Glutamatergic neuron (in vitro differentiated cells): ENCODE data around the gene SCN3B. TPM values are rescaled to one million over a fixed set of nuclear protein-coding genes. Genes with fewer than 3 reads are reported as not detected.

Experiments used
- DNase-seq: peaks from one replicate; pipeline ENCODE4 v3.0.0; 2022
- H3K27ac Mint-ChIP-seq: one replicate; pipeline ENCODE4 v1.8.0; 2020; ENCODE audit warnings: mild to moderate bottlenecking, mixed read lengths, inconsistent platforms; ENCODE audit not compliant: unreplicated experiment
- H3K27me3 Mint-ChIP-seq: one replicate; pipeline ENCODE4 v1.8.0; 2020; ENCODE audit warnings: mild to moderate bottlenecking, moderate library complexity, mixed read lengths, inconsistent platforms; ENCODE audit not compliant: unreplicated experiment
- H3K36me3 Mint-ChIP-seq: one replicate; pipeline ENCODE4 v1.8.0; 2020; ENCODE audit warnings: mild to moderate bottlenecking, mixed read lengths, inconsistent platforms; ENCODE audit not compliant: unreplicated experiment
- H3K4me1 Mint-ChIP-seq: one replicate; pipeline ENCODE4 v1.8.0; 2020; ENCODE audit warnings: mild to moderate bottlenecking, low read depth, mixed read lengths, inconsistent platforms; ENCODE audit not compliant: unreplicated experiment
- H3K4me3 Mint-ChIP-seq: one replicate; pipeline ENCODE4 v1.8.0; 2020; ENCODE audit warnings: mild to moderate bottlenecking, mixed read lengths, inconsistent platforms; ENCODE audit not compliant: unreplicated experiment
- H3K9me3 Mint-ChIP-seq: one replicate; pipeline ENCODE4 v1.8.0; 2020; ENCODE audit warnings: mild to moderate bottlenecking, moderate library complexity, mixed read lengths, inconsistent platforms; ENCODE audit not compliant: unreplicated experiment
- CTCF ChIP-seq: fragments of 200-600 bp; sonication (generic); IDR thresholded peaks from one replicate; pipeline ENCODE4 v1.5.0; 2021; ENCODE audit not compliant: partially characterized antibody, unreplicated experiment
- total RNA-seq: library from RNA; stranded (reverse); fragmentation: NEBNext Ultra II Directional; extraction: Animal tissue kit (Norgen Biotek cat#: 25700); gene quantifications from one replicate; pipeline ENCODE4 v1.2.1, GENCODE V29; 2021; ENCODE audit not compliant: unreplicated experiment

SCN3B gene
- total RNA-seq, 1 donor from 2014 or later = 118 TPM

GRCh38 chr11:123684601-123685000 is 30.2 kb upstream of the SCN3B start:
- H3K27ac Mint-ChIP-seq = no peak overlapping the region

GRCh38 chr11:123683428-123684170 is 29.2 kb upstream of the SCN3B start:
- no peak for TF ChIP-seq CTCF

More at GRCh38 chr11:123684601-123685000, 30.2 kb upstream of the SCN3B start:
- DNase-seq = no peak
- no peaks in the 10 kb centered on the region for H3K9me3 Mint-ChIP-seq
- H3K4me1 Mint-ChIP-seq = peaks cover 14% of the 10 kb centered on the region
- H3K27me3 Mint-ChIP-seq = no peaks in the 10 kb centered on the region
- no peak overlapping the region for H3K4me3 Mint-ChIP-seq
- no peaks in the 10 kb centered on the region for H3K36me3 Mint-ChIP-seq
- no peak for TF ChIP-seq CTCF

GRCh38 chr11:123682696-123683410 is 28.4 kb upstream of the SCN3B start:
- no peak overlapping the region for H3K4me3 Mint-ChIP-seq
- H3K27ac Mint-ChIP-seq = no peak overlapping the region
- H3K36me3 Mint-ChIP-seq = no peaks in the 10 kb centered on the region
- no peaks in the 10 kb centered on the region for H3K27me3 Mint-ChIP-seq
- no peak for DNase-seq
- TF ChIP-seq CTCF = no peak
- H3K4me1 Mint-ChIP-seq = peaks cover 14% of the 10 kb centered on the region
- H3K9me3 Mint-ChIP-seq = no peaks in the 10 kb centered on the region

More at GRCh38 chr11:123683428-123684170, 29.2 kb upstream of the SCN3B start:
- DNase-seq = no peak
- H3K4me1 Mint-ChIP-seq = peaks cover 14% of the 10 kb centered on the region
- peak overlapping the region; percentile 9 for H3K4me3 Mint-ChIP-seq
- H3K36me3 Mint-ChIP-seq = no peaks in the 10 kb centered on the region
- H3K9me3 Mint-ChIP-seq = no peaks in the 10 kb centered on the region
- H3K27me3 Mint-ChIP-seq = no peaks in the 10 kb centered on the region
- no peak overlapping the region for H3K27ac Mint-ChIP-seq

- Mint-ChIP-seq H3K4me1 (peaks cover 14% of the 10 kb centered on the region), H3K27ac (no peak overlapping the region), H3K4me3 (no peak overlapping the region), H3K9me3 (no peaks in the 10 kb centered on the region), H3K36me3 (no peaks in the 10 kb centered on the region), H3K27me3 (no peaks in the 10 kb centered on the region)
- no peak for TF ChIP-seq CTCF
- no peak for DNase-seq
Measured at GRCh38 chr11:123681030-123681429, 26.6 kb upstream of the SCN3B start.

GRCh38 chr11:123678246-123678645 is 23.8 kb upstream of the SCN3B start:
- DNase-seq = no peak
- Mint-ChIP-seq H3K4me1 (peaks cover 6% of the 10 kb centered on the region), H3K36me3 (no peaks in the 10 kb centered on the region), H3K4me3 (no peak overlapping the region), H3K27me3 (no peaks in the 10 kb centered on the region), H3K27ac (no peak overlapping the region), H3K9me3 (no peaks in the 10 kb centered on the region)
- TF ChIP-seq CTCF = no peak
